Activated CD4-positive, alpha-beta T cell treated with anti-CD3 and anti-CD28 coated beads, Interleukin-2, amount 50 U/mL, for 1 hour (primary cell): ENCODE results near the gene PTGDR.
A peak's percentile ranks its signal among the peaks of the same experiment; 100 is the strongest.

Source experiments
- DNase-seq: peaks from one replicate; pipeline ENCODE4 v3.0.0-alpha.2; 2020

PTGDR gene

DNA sequence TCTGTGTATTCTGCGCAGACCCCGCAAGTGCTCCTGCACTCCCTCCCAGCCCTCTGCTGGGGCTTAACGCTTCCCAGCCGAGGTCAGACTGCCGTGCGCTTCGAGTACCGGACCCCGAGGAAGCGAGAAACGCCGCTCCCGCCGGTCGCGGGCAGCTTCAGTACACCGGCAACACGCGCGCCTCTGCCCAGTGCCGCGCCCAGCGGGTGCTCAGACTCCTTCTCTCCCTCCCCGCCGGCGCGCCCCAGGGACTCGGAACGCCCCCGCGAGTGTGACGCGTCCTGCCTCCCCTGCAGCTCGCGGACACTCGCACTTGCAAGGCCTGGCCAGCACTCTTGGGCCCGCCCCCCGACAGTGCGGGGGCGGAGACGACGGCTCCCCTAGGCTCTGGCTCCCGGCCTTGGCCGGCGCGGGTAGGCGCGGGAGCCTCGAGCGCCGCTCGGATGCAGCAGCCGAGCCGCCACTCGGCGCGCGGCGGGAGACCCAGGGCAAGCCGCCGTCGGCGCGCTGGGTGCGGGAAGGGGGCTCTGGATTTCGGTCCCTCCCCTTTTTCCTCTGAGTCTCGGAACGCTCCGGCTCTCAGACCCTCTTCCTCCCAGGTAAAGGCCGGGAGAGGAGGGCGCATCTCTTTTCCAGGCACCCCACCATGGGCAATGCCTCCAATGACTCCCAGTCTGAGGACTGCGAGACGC, 46.6 kb downstream of the PTGDR start, which contains the start of gene PTGER2:
Gene PTGER2 (plus strand): TSS at position 410 of the 692 bp plus-strand sequence. CDS start 237 bp downstream, at position 647.
- peak; percentile 64 for DNase-seq

DNA sequence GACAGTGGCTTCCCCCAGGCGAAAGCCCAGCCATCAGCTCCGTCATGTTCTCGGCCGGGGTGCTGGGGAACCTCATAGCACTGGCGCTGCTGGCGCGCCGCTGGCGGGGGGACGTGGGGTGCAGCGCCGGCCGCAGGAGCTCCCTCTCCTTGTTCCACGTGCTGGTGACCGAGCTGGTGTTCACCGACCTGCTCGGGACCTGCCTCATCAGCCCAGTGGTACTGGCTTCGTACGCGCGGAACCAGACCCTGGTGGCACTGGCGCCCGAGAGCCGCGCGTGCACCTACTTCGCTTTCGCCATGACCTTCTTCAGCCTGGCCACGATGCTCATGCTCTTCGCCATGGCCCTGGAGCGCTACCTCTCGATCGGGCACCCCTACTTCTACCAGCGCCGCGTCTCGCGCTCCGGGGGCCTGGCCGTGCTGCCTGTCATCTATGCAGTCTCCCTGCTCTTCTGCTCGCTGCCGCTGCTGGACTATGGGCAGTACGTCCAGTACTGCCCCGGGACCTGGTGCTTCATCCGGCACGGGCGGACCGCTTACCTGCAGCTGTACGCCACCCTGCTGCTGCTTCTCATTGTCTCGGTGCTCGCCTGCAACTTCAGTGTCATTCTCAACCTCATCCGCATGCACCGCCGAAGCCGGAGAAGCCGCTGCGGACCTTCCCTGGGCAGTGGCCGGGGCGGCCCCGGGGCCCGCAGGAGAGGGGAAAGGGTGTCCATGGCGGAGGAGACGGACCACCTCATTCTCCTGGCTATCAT, 47.3 kb downstream of the PTGDR start:
- peak; percentile 27 for DNase-seq

DNA sequence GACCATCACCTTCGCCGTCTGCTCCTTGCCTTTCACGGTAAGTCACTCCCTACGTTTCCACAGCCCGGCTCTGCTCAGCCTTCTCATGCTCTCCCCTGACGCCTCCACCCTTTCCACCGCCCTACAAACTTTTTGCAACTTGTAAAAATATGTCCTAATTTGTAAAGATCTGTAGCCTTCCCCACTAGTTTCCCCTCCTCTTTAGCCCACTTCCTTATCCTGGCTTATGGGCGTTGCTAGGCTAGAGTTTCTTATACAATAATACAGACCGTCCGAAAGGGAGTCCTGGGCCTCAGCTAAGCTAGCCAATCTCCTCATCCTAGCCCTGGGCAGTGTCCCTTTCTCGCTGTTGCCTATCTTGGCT, 47.8 kb downstream of the PTGDR start:
- no peak for DNase-seq

- no peak for DNase-seq
Measured at GRCh38 chr14:52318062-52318461, 50.6 kb downstream of the PTGDR start.

DNA sequence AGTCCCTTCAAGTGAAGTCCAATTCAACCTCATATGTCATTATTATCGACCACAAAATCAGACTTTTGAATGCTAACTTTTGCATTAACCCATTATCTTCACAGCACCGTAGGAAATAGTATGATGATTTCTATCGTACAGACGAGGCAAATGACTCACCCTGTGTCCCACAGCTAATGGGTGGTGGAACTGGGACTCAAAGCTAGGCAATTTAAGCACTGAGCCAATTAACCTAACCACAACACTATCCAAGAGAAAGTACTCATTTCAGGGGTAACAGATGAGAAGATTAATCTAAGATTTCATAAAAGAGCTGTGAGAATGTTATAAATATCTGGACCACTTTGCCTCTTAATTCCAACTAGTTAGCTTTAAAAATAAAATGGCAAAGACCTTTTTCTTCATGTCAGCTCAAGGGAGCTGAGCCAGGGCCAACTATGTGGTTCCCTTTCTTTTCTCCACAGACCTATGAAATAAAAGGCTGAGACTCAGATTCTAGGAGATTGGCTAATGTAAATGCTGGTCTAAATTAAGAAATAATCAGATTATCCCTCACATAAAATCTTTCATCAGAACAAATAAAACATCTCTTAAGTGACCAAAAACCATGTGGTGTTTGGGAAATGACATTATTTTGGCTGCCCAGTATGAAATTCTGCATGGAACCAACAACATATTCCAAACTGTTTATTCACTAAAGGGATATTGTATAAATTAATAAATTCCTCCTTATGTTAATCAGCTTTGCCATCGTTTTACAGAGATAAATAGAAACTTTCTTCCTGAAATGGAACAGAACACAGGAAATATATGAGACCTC, 51.5 kb downstream of the PTGDR start:
- no peak for DNase-seq

GRCh38 chr14:52319919-52320318, 52.4 kb downstream of the PTGDR start:
- DNase-seq: no peak

GRCh38 chr14:52325126-52325525, 57.6 kb downstream of the PTGDR start:
- no peak for DNase-seq

- DNase-seq: no peak
Measured at GRCh38 chr14:52325630-52326029, 58.1 kb downstream of the PTGDR start.
